Activated T-cell treated with anti-CD3 and anti-CD28 coated beads for 24 hours (primary cell): Measurements from ENCODE around the gene PSMC5.
"Not testable (repeated sequence)": the region's sequence is repeated elsewhere in the genome, so short reads cannot be mapped to it uniquely, and the experiment has no call there.

ENCODE experiments used
- DNase-seq: peaks from one replicate; pipeline ENCODE4 v3.0.0-alpha.2; 2020; ENCODE audit warnings: low read depth

Gene PSMC5

DNA sequence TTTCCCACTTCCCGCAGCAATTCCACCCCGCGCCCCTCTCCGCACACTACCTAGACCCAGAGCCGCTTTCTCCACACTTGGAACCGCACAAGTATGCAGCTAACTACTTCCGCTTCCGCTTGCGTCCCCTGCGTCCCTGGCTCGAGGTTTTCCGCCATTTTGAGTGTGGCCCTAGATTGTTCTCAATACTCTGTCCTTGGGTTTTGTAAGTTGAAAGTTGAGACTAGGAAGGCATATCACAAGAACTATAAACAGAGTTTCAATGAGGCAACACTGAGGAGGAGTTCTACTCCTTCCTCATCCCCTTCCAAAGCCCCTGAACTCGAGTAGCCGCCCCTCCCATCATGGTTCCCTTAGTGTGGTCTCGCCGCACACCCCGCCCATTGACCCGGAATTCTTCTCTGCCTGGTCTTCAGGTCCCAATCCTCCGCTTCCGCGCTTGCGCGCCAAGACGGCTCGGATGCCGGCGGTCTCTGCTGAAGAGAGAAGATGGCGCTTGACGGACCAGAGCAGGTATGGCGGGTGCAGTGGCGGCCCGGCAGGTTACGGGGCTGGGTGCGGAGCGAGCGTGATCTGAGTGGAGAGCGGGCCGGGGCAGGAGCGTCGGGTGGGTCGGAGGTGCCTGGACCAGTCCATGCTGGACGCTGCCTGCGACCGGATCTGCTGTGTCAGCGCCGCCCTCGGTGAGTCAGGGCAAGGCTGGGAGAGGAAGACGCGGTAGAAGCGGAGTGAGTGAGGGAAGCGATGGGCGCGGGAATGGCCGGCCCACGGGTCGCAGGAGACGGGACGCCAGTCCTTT is at the start of gene PSMC5, which contains the start of gene FTSJ3:
Gene PSMC5 (plus strand): TSS at position 430 of the 799 bp plus-strand sequence. CDS start 60 bp downstream, at position 490.
Gene FTSJ3 (minus strand): TSS at position 662 of the 799 bp plus-strand sequence. CDS start 761 bp downstream, outside the sequence.
- DNase-seq: peak; percentile 93

DNA sequence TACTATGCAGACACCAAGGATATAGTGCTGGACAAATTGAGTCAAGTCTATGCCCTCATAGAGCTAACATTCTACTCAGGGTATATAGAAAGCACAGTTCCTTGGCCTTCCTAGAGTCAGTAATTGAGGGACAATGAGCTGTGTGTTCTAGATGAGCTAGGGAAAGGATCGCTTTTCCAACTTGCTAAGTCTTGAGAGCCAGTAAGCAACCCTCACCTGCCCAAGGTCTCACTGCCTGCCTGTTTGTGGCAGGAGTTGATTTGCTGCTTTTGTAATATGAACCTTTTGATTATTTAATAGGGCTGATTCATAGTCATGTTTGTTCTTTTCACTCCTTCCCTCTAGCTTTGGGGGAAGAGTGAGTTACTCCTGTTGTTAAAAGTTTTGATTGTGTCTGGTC is 46.7 kb upstream of the PSMC5 start:
- no peak for DNase-seq

DNA sequence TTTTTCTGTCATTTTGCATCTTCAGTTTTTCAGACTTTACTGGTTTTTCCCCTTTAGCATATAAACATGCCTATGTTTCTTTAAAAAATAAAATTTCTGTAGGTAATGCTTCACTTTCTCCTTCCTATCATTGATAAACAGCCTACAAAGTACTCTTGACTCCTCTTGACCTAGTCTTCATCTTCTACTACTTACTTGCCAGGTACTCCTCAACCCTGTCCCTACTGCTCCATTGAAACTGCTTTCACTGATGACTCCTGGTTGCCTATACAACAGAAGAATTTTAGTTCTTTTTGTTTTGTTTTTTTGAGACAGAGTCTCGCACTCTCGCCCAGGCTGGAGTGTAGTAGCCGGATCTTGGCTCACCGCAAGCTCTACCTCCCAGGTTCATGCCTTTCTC is 46.3 kb upstream of the PSMC5 start:
- DNase-seq: no peak

DNA sequence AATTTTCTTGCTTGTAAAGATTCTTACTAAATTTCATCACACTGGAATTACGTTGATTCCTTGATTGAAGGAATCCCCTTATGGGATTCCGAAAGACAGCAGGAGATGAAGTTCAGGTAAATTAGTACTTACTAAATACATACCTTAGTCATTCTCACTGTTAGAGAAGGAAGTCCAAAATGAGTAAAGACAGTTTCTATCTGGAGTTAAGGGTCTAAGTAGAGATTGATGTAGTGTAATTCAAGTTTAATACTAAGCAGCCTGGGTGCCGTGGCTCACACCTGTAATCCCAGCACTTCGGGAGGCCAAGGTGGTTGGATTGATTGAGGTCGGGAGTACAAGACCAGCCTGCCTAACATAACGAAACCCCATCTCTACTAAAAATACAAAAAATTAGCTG is 43.7 kb upstream of the PSMC5 start:
- DNase-seq: no peak

DNA sequence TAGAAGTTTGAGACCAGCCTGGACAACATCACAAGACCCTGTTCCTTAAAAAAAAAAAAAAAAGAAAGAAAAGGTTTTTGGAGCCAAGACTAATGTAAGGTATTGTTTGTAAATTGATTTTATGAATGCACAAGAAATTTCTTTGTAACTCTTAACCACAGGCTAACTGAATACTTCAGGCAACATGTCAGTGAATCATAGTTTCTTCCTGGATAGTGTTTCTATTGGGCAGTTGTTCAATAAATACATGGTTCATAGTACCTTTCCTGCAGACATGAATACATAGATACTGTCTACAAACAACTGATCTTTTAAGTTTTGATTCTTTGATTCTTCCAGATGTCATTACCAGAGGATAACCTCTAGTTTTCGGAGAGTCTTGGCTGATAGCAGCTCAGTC is 41.7 kb upstream of the PSMC5 start:
- DNase-seq: no peak

DNA sequence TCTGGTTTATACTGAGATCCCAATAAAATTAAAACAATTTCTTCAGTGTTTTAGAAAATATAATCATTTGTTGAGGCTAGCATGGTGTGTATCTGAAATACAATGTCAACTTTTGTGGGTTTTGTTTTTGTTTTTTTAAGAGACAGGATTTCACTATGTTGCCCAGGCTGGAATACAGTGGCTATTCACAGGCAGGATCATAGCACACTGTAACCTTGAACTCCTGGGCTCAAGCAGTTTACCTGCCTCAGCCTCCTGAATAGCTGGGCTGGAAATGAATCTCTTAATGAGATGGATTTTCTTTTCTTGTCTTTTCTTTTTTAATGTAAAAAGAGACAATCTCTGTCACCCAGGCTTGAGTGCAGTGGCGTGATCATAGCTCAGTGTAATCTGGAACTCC is 41.1 kb upstream of the PSMC5 start:
- DNase-seq: no peak

DNA sequence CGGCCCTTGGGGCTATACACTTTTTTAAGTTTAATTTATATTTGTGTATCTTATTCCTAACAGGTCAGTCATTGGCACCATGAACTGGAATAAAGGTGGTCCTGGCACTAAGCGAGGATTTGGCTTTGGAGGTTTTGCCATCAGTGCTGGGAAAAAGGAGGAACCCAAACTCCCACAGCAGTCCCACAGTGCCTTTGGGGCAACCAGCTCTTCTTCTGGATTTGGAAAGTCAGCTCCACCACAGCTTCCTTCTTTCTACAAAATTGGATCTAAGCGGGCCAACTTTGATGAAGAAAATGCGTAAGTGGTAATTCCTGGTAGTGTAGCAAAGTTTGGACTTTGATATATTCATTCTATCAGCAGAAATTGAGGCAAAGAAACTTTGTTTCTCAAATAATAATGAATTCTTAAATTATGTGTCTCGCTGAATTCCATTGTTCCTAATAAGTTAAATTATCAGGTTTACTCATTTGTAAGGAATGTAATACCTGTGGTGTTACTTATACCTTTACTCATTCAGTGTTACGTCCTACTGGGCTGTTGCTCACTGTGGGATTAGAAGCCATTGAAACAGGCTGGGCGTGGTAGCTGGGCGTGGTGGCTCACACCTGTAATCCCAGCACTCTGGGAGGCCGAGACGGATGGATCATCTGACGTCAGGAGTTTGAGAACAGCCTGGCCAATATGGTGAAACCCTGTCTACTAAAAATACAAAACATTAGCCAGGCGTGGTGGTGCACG is 40.1 kb upstream of the PSMC5 start:
- no peak for DNase-seq

DNA sequence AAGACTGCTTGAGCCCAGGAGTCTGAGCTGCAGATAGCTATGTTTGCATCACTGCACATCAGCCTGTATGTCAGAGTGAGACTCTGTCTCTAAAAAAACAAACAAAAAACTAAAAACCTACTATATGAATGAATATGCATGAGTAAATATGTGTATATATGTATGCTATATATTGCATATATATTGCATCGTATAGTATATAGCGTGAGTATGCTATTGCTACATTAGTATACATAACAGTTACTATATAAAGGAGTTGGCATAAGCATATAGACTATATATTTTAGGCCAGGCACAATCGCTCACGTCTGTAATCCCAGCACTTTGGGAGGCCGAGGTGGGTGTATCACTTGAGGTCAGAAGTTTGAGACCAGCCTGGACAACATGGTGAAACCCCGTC is 37.2 kb upstream of the PSMC5 start:
- DNase-seq: no peak

DNA sequence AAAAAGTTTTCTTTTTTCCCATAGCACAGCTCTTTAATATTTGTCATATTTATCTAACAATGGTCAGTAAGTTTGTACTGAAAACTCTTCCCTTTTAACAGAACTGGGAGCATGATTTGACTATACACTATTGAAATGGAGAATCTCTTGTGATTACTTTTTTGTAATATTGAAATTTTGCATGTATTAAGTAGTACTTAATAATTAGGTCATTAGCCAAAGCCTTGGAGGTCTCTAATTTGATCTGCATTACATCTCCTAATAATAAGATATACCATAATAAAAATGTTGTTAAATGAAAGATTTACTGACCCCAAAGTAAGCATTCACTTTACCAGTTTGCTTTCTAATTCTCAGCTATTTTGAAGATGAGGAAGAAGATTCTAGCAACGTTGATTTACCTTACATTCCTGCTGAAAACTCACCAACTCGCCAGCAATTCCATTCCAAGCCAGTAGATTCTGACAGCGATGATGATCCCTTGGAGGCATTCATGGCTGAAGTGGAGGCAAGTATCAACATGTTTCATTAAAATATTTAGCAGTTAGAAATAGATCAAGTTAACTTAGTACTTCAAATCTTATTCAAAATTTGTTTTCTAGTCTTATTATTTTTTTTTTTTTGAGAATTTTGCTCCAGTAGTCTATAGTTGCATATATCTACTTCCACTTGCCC is 35.0 kb upstream of the PSMC5 start:
- DNase-seq: no peak

DNA sequence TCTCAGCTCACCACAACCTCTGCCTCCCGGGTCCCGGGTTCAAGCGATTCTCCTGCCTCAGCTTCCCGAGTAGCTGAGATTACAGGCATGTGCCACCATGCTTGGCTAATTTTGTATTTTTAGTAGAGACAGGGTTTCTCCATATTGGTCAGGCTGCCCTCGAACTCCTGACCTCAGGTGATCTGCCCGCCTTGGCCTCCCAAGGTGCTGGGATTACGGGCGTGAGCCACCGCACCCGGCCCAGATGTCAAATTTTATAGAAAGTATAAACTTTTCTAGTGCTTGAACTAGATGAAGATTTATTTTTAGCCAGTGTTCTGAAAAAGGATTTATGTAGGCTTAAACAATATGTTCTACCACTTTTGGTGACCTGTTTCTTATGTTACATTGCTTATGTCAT is 30.9 kb upstream of the PSMC5 start:
- DNase-seq: not testable (repeated sequence)

DNA sequence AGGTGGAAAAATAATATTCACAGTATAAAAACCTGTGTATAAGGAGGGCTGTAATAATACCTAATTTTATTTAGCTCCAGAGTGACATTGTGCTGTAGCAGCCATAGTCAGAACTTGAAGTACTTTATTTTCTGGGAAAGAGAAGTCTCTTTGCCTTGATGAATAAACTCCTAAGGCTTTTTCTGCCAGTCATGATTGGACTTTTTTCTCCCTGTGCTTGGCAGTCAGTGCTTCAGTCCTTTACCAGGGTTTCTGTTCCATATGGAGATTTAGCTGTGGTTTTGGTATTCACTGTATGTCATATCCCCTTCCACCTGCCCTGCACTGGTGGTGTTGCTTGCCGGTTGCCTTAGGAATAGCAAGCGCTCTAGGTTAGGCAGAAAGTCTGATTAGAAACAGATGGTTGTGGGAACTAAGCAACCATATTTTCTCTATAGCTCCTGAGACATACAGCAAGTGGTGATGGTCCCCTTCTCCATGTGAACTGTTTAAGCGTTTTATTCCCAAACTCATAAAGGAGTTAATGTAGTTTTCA is 28.6 kb upstream of the PSMC5 start:
- DNase-seq: no peak

DNA sequence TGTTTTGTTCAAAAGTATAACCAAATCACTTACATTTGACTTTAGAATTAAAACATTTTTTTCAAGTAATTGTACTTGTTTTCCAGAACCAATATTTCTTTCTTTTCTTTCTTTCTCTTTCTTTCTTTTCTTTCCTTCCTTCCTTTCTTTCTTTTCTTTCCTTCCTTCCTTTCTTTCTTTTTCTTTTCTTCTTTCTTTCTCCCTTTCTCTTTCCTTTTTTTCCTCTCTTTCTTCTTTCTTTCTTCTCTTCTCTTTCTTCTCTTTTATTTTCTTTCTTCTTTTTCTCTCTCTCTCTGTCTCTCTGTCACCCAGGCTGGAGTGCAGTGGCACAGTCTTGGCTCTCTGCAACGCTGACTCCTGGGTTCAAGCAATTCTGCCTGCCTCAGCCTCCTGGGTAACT is 26.4 kb upstream of the PSMC5 start:
- no peak for DNase-seq

DNA sequence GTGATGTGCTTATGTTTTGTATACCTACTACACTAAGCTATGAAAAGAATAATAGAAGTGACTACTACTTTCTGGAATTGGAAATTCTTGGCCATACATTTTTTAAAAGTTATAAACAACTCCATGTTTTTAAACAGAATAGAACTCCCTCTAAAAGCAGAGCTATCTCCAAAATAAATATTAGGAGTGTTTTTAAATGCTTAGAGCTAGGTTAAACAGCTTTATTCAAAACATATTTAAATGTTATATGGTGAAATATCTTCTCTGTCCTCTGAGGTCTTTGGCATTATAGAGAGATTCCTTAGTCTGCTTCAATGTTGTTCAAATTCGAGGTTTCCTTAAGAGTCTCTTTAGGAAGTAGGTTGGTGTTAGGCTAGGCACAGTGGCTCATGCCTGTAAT is 22.9 kb upstream of the PSMC5 start:
- no peak for DNase-seq

DNA sequence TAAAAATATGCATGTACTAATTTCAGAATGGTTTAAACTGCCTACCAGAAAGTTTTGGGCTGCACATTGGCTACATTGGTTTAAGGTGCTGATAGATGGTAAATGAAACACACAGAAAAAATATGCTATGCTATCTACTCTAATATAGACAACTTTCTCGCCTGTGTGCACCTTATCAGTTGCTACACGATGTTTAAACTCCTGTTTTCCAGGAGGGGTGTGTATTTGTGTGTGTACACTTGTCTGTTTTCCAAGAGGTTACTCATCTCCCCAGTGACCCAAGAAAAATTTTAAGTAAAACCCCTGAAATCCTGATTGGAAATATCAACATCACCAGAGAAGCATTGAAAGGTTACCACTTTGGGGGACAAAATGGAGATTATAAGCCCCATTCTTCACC is 21.6 kb upstream of the PSMC5 start:
- DNase-seq: no peak

DNA sequence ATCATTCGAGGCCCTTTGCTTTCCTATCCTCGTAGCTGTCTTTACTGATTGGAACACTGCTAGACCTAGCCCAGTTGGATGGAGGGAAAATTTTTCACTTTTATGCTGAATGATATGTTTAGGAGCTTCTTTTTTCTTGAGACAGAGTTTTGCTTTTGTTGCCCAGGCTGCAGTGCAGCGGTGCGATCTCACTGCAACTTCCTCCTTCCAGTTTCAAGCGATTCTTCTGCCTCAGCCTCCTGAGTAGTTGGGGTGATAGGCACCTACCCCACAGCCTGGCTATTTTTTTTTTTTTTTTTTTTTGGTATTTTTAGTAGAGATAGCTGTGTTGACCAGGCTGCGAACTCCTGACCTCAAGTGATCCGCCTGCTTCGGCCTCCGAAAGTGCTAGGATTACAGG is 17.3 kb upstream of the PSMC5 start:
- DNase-seq: no peak

DNA sequence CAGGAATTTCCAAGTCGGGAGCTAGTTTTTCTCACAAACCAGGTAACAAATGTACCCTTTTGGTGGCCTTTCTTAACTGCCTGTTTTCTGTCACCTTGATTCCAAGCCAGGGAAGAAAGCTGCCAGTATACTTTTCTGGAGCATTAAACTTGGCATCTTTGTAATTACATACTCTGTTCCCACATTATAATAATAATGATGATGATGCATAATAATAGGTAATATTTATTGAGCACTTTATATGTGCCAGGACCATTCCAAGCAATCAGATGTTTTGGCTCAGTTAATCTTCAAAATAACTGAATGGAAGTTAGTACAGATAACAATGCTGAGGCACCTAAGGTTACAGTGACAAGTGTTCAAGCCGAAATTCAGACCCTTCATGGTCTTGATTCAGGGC is 11.1 kb upstream of the PSMC5 start:
- DNase-seq: no peak

DNA sequence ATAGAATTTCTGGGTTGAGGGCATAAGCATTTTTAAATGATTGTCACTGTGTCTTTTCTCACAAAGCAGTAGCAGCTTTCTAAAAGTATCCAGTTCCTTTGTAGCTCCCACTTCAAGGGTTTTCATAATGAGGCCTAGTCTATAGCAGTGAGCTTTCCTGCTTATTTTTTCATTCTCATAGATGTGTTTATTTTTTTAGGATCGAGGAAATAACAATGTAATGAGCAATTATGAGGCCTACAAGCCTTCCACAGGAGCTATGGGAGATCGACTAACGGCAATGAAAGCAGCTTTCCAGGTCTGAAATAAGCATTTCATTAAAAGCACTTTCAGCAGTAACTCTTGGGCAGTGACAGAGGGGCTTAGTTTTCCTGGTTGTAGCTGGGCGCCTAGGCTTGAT is 10.6 kb upstream of the PSMC5 start:
- no peak for DNase-seq

DNA sequence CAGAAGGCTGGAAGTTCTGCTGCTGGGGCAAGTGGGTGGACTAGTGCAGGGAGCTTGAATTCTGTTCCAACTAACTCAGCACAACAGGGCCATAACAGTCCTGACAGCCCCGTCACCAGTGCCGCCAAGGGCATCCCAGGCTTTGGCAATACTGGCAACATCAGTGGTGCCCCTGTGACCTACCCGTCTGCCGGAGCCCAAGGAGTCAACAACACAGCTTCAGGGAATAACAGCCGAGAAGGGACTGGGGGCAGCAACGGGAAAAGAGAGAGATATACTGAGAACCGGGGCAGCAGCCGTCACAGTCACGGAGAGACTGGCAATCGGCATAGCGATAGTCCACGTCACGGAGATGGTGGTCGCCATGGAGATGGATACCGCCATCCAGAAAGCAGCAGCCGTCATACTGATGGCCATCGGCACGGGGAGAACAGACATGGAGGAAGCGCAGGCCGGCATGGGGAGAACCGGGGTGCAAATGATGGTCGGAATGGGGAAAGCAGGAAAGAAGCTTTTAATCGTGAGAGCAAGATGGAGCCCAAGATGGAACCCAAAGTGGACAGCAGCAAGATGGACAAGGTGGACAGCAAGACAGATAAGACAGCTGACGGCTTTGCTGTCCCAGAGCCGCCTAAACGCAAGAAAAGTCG is 9.4 kb upstream of the PSMC5 start:
- no peak for DNase-seq

DNA sequence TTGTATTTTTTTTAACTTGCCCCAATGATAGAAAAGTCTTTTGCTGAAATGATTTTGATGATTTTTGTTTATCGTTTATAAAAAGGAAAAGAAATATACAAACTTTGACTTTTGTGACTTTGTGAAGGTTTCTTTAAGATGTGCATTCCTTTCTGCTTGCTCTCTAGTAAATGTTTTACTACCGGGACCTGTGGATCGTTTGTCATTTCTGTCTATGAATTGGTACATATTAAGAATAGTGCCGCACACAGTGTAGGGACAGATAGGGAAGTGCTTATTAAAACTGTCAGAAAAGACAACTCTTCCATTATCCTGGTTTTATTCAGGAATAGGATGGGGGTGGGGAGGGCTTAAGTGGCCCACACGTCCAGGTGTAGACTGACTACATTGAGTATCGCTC is 8.1 kb upstream of the PSMC5 start:
- DNase-seq: no peak

DNA sequence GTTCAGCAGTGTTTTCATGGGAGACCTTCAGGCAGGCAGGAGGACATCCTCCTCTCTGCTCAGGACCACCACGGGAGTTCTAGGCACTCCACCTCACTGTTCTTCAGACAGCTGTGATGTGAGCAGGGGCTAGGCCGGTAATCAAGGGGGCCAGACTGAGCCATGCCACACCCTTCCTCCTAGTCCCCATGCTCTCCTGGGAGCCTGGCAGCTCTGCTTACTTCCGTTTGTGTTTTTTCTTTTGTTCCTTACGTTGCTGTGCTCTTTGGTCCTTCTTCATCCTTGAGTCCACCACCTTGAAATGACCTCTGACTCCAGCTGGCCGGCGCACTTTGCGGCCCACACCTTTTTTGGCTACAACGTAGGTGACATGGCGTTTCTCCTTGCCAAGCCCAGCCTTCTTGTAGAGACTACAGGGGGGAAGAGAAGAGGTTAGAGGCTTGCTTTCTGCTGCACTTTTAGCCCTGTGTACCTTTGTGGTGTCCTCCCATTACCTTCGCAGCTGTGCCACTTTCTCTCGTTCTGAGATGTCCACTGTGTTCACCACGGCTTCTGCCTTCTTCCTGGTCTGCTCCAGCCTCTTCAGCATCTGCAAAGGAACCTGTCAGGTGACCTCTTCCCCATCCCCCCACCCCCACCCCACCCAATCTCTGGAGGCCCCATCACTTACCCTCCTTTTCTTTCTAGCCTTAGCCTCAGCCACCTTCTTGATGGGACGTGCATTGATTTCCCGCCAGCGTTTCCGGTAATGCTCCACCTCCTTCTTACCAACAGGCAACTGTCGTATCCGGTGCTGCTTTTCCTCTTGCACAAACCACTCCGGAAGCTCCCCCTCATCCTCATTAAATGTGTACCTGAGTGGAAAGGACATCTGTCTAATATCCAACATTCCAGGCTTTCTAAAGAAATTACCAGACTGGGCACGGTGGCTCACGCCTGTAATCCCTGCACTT is 7.4 kb upstream of the PSMC5 start:
- no peak for DNase-seq

DNA sequence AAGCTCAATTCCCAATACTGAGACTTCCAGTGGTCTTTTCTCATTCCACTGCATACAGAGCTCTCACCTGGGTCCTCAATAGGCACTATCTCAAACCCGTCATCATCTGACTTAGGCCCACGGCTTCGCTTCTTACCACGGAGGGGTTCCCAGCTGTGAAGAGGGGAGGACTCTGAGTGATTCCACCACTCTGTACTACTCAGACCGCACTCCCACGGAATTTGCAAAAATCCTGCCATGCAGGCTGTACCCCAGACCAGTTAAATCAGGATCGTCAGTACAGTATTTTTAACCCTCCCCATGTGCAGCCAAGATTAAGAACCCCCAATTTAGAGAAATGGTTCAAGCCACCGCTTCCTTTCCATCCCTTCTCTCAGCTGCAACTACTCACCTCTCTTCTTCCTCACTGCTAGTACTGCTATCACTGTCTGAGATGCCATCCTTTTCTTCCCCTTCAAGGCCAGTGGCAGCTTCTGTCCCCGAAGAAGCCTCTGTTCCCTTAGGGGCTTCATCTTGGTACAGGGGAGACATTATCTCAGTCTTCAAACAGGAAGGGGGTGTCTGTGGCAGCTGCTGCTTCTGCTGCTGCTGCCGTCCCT is 6.2 kb upstream of the PSMC5 start:
- DNase-seq: no peak
